ENCODE measurements around the gene SERINC3. TPM values are rescaled to one million over a fixed set of nuclear protein-coding genes. Genes with fewer than 3 reads are reported as not detected.

Gene SERINC3
- total and polyA plus RNA-seq, 2 experiments from 2014 or later = 18.1 to 33.0 TPM

GRCh38 chr20:44542890-44543289 is 21.0 kb upstream of the SERINC3 start:
- Histone ChIP-seq H3K27ac (ENCODE audit: low read depth) (no peak overlapping the region), H3K4me3 (no peak overlapping the region), H2AFZ (no peak overlapping the region), H3K36me3 (ENCODE audit: insufficient read depth) (no peaks in the 10 kb centered on the region), H3K79me2 (replicated peaks; ENCODE audit: insufficient read depth) (peaks cover 8% of the 10 kb centered on the region), H3F3A (replicated peaks; ENCODE audit: low read depth) (no peaks in the 10 kb centered on the region), H3K4me1 (ENCODE audit: insufficient read depth) (no peaks in the 10 kb centered on the region), H3K27me3 (ENCODE audit: insufficient read depth) (no peaks in the 10 kb centered on the region), H4K20me1 (replicated peaks; ENCODE audit: insufficient read depth) (no peaks in the 10 kb centered on the region; the same call in 1 of the 2 replicates), H3K4me2 (no peak overlapping the region), H3K9me2 (ENCODE audit: insufficient read depth) (no peaks in the 10 kb centered on the region)
- ATAC-seq = no peak
- TF ChIP-seq ZNF331 (CRISPR knock-in tag; IDR thresholded peaks at IDR 0.05; ENCODE audit: low read depth) = no peak
- no peak for TF ChIP-seq EZH2 (IDR thresholded peaks at IDR 0.05; ENCODE audit: low read depth, unreplicated experiment)
- TF ChIP-seq, protein P1, sequence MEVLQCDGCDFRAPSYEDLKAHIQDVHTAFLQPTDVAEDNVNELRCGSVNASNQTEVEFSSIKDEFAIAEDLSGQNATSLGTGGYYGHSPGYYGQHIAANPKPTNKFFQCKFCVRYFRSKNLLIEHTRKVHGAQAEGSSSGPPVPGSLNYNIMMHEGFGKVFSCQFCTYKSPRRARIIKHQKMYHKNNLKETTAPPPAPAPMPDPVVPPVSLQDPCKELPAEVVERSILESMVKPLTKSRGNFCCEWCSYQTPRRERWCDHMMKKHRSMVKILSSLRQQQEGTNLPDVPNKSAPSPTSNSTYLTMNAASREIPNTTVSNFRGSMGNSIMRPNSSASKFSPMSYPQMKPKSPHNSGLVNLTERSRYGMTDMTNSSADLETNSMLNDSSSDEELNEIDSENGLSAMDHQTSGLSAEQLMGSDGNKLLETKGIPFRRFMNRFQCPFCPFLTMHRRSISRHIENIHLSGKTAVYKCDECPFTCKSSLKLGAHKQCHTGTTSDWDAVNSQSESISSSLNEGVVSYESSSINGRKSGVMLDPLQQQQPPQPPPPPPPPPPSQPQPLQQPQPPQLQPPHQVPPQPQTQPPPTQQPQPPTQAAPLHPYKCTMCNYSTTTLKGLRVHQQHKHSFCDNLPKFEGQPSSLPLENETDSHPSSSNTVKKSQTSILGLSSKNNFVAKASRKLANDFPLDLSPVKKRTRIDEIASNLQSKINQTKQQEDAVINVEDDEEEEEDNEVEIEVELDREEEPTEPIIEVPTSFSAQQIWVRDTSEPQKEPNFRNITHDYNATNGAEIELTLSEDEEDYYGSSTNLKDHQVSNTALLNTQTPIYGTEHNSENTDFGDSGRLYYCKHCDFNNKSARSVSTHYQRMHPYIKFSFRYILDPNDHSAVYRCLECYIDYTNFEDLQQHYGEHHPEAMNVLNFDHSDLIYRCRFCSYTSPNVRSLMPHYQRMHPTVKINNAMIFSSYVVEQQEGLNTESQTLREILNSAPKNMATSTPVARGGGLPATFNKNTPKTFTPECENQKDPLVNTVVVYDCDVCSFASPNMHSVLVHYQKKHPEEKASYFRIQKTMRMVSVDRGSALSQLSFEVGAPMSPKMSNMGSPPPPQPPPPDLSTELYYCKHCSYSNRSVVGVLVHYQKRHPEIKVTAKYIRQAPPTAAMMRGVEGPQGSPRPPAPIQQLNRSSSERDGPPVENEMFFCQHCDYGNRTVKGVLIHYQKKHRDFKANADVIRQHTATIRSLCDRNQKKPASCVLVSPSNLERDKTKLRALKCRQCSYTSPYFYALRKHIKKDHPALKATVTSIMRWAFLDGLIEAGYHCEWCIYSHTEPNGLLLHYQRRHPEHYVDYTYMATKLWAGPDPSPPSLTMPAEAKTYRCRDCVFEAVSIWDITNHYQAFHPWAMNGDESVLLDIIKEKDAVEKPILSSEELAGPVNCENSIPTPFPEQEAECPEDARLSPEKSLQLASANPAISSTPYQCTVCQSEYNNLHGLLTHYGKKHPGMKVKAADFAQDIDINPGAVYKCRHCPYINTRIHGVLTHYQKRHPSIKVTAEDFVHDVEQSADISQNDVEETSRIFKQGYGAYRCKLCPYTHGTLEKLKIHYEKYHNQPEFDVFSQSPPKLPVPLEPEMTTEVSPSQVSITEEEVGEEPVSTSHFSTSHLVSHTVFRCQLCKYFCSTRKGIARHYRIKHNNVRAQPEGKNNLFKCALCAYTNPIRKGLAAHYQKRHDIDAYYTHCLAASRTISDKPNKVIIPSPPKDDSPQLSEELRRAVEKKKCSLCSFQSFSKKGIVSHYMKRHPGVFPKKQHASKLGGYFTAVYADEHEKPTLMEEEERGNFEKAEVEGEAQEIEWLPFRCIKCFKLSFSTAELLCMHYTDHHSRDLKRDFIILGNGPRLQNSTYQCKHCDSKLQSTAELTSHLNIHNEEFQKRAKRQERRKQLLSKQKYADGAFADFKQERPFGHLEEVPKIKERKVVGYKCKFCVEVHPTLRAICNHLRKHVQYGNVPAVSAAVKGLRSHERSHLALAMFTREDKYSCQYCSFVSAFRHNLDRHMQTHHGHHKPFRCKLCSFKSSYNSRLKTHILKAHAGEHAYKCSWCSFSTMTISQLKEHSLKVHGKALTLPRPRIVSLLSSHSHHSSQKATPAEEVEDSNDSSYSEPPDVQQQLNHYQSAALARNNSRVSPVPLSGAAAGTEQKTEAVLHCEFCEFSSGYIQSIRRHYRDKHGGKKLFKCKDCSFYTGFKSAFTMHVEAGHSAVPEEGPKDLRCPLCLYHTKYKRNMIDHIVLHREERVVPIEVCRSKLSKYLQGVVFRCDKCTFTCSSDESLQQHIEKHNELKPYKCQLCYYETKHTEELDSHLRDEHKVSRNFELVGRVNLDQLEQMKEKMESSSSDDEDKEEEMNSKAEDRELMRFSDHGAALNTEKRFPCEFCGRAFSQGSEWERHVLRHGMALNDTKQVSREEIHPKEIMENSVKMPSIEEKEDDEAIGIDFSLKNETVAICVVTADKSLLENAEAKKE (CRISPR knock-in tag; IDR thresholded peaks at IDR 0.05) = no peak
- no peak for TF ChIP-seq POLR2AphosphoS5 (IDR thresholded peaks at IDR 0.05; ENCODE audit: low read depth)
- TF ChIP-seq, protein P2, sequence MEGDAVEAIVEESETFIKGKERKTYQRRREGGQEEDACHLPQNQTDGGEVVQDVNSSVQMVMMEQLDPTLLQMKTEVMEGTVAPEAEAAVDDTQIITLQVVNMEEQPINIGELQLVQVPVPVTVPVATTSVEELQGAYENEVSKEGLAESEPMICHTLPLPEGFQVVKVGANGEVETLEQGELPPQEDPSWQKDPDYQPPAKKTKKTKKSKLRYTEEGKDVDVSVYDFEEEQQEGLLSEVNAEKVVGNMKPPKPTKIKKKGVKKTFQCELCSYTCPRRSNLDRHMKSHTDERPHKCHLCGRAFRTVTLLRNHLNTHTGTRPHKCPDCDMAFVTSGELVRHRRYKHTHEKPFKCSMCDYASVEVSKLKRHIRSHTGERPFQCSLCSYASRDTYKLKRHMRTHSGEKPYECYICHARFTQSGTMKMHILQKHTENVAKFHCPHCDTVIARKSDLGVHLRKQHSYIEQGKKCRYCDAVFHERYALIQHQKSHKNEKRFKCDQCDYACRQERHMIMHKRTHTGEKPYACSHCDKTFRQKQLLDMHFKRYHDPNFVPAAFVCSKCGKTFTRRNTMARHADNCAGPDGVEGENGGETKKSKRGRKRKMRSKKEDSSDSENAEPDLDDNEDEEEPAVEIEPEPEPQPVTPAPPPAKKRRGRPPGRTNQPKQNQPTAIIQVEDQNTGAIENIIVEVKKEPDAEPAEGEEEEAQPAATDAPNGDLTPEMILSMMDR (conservative IDR thresholded peaks at IDR 0.05; ENCODE audit: low read depth in 2 of 2) = no peak
- TF ChIP-seq STAT1 (IDR thresholded peaks at IDR 0.05; ENCODE audit: unreplicated experiment) = no peak
- no peak for TF ChIP-seq EZH2phosphoT487 (IDR thresholded peaks at IDR 0.05; ENCODE audit: unreplicated experiment)
- Mint-ChIP-seq H3K27me3 (ENCODE audit: insufficient read depth, low read depth, poor library complexity) (peaks cover 9% of the 10 kb centered on the region), H3K27ac (no peak overlapping the region), H3K36me3 (ENCODE audit: low read depth) (no peaks in the 10 kb centered on the region), H3K4me1 (peaks cover 5% of the 10 kb centered on the region), H3K4me3 (no peak overlapping the region), H3K9me3 (no peaks in the 10 kb centered on the region)
- no peak for DNase-seq (ENCODE audit: low spot score)

Measured in GM23338 (cell line).